PC-9 (cell line): ENCODE measurements around the gene GLIPR1L2.

ENCODE experiments used
- EZH2 ChIP-seq: fragments of 200-600 bp; sonication (generic); IDR thresholded peaks from 2 replicates; pipeline ENCODE4 v1.8.0; 2017; ENCODE audit warnings: antibody characterized with exemption, low read depth
- TF ChIP-seq, protein P1 (sequence below): fragments of 200-600 bp; sonication (generic); conservative IDR thresholded peaks from 2 replicates; pipeline ENCODE4 v1.6.1; 2017; ENCODE audit warnings: mixed run types, antibody characterized with exemption, mild to moderate bottlenecking, moderate library complexity

DNA sequence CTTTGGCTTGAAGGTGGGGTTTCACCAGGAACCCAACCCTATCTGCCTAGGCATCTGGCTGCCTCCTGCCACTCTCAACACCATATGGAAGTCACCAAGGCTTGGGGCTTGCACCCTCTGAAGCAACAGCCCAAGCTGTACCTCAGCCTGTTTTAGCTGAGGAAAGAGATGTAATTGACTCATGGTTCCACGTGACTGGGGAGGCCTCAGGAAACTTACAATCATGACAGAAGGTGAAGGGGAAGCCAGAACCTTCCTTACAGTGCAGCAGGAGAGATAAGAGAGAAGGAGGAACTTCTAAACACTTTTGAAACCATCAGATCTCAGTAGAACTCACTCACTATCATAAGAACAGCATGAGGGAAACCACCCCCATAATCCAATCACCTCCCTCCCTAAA lies 29.5 kb upstream of the GLIPR1L2 start:
- TF ChIP-seq, protein P1, sequence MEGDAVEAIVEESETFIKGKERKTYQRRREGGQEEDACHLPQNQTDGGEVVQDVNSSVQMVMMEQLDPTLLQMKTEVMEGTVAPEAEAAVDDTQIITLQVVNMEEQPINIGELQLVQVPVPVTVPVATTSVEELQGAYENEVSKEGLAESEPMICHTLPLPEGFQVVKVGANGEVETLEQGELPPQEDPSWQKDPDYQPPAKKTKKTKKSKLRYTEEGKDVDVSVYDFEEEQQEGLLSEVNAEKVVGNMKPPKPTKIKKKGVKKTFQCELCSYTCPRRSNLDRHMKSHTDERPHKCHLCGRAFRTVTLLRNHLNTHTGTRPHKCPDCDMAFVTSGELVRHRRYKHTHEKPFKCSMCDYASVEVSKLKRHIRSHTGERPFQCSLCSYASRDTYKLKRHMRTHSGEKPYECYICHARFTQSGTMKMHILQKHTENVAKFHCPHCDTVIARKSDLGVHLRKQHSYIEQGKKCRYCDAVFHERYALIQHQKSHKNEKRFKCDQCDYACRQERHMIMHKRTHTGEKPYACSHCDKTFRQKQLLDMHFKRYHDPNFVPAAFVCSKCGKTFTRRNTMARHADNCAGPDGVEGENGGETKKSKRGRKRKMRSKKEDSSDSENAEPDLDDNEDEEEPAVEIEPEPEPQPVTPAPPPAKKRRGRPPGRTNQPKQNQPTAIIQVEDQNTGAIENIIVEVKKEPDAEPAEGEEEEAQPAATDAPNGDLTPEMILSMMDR = no peak
- TF ChIP-seq EZH2 = no peak
